Hair follicle dermal papilla cell (primary cell): ENCODE data around the gene ZNF502. TPM values are rescaled to one million over a fixed set of nuclear protein-coding genes. Genes with fewer than 3 reads are reported as not detected.

Experiments used
- total RNA-seq: library from RNA; depleted of rRNA; stranded (reverse); fragments of >200 nt; gene quantifications from 2 replicates; pipeline ENCODE4 v1.2.3, GENCODE V29; 2012

Gene ZNF502
- 6.6 and 8.8 TPM in 2 replicates for total RNA-seq

DNA sequence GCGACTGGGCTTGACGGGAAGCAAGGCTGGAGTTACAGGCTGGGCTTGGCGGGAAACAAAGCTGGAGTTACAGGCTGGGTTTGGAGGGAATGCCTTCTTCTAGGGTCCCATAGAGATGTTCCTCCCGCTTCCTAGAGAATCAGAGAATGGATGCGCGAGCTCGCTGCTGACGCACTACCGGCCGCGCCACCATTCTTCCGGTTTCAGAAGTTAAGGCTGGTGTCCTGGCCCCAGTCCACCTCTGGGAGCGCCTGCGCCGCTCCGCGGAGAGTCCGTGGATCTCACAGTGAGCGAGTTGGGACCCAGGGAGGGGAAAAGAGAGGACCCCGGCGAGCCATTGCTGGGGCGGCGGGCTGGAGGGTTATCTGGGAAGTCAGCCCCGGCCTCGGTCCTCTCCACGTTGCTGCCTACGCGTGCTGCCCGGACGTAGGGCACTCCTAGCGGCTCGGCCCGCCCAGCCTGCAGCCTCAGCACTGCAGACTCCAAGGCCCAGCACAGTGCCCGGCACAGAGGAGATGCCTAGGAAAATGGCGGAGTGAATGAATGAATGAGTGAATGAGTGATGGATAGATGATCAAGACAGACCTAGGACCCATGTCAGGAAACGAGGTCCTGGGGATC, at the start of gene ZNF502:
TSS of gene ZNF502 (plus strand) at position 206 of the 621 bp plus-strand sequence. CDS start 7,602 bp downstream, outside the sequence.

DNA sequence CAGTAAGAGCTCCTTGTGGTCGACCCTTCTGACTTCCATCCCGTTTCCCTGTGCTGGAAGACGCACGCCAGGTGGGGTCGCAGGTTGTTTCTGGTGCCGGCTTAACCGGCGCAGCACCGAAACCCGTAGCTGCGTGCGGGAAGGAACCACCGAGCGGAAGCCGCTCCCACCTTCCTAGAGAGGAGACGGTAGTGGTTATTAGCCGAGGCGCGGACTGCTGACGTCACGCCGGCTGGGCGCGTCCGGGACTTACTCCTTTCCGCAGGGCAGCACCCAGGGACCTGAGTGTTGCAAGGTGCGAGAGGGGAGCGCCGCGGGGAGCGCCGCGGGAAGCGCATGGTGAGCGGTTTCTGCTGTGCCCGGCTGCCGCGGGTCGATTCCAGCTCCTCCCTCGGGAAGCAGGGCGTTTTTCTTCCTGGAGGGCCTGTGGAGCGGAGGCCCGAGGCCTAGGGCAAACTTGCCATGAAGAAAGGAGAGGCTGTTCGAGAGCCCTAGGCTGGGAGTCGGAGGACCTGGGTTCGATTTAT, 17.0 kb downstream of the ZNF502 start, which contains the start of gene ZNF501:
TSS of gene ZNF501 (plus strand) at position 252 of the 527 bp plus-strand sequence. CDS start 4,787 bp downstream, outside the sequence.

GRCh38 chr3:44761424-44762169, 49.1 kb downstream of the ZNF502 start, which contains the start of the genes KIAA1143 and KIF15:
KIAA1143 (minus strand) TSS chr3:44761619; CDS start chr3:44761602, 17 bp downstream.
KIF15 (plus strand) TSS chr3:44761794; CDS start chr3:44761866, 72 bp downstream.

Other genes with a start within 250 kb of the ZNF502 start
- 9.2 and 10.5 TPM in 2 replicates for gene ZNF445, start 235.0 kb upstream of the ZNF502 start, total RNA-seq
- gene ZKSCAN7, start 157.5 kb upstream of the ZNF502 start, total RNA-seq, result 7.2 and 10.5 TPM in 2 replicates
- gene ZNF660, start 127.7 kb upstream of the ZNF502 start, total RNA-seq, result 1.7 and 3.9 TPM in 2 replicates
- gene ZNF197, start 87.6 kb upstream of the ZNF502 start, total RNA-seq, result 19.8 and 19.9 TPM in 2 replicates
- gene ZNF35, start 63.9 kb upstream of the ZNF502 start, total RNA-seq, result 23.3 and 26.8 TPM in 2 replicates
- 7.0 and 10.4 TPM in 2 replicates for gene ZNF501, start 17.0 kb downstream of the ZNF502 start, total RNA-seq
- 22.5 and 23.5 TPM in 2 replicates for gene KIAA1143, start 49.0 kb downstream of the ZNF502 start, total RNA-seq
- 1.3 and 1.8 TPM in 2 replicates for gene KIF15, start 49.1 kb downstream of the ZNF502 start, total RNA-seq
- gene TMEM42, start 149.3 kb downstream of the ZNF502 start, total RNA-seq, result 14.0 and 14.8 TPM in 2 replicates
- not detected in 2 replicates for gene TGM4, start 161.9 kb downstream of the ZNF502 start, total RNA-seq